AG08396 (cell line): ENCODE measurements around the gene SSH2.
"Not testable (repeated sequence)": the region's sequence is repeated elsewhere in the genome, so short reads cannot be mapped to it uniquely, and the experiment has no call there.

Source experiments
- DNase-seq: peaks from one replicate; pipeline ENCODE4 v3.0.0; 2012; ENCODE audit warnings: low spot score, mixed read lengths

SSH2 gene

DNA sequence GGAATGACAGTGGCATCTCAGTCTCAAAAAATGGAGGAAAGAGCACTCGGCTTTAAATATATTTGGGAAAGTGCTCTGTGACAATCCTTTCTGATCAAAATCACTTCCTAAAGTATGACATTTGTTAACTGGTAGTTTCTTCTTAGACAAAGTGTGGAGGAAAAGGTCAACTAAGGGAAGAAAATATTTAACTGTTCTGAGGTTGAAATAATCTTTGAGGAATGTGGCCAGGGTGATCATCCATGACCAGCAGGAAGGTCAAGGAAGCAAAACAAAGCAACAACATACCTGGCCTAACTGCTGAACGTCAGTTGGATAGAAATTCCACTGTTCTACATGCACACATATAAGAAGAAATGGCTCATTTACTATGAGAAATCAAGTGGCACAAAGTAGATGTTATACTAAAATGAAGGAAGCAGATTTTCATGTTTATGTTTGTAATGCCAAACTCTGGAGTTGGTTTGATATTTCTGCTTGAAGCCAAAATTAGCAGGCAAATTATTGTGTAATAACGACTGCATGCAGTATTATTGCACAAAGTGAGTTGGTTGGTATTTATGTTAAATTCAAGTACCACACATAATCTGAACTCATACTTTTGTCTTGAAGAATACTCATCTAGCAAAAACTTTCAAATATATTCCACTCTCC lies 220.0 kb downstream of the SSH2 start:
- peak; percentile 15 for DNase-seq

DNA sequence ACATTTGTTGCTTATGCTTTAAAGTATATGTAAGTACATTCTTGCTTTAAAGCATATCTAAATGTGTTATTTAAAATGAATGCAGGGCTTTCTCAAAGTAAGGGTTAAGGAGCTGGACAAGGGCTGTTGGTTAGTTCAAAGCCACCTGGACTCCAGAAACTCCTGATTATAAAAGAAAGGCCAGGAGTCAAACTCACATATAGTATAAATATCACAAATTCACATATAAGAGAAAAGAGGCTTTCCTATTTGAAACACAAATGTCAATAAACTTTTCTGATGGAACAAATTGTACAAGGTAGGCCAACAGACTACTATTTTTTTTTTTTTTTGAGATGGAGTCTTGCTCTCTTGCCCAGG lies 222.8 kb downstream of the SSH2 start:
- DNase-seq = no peak

DNA sequence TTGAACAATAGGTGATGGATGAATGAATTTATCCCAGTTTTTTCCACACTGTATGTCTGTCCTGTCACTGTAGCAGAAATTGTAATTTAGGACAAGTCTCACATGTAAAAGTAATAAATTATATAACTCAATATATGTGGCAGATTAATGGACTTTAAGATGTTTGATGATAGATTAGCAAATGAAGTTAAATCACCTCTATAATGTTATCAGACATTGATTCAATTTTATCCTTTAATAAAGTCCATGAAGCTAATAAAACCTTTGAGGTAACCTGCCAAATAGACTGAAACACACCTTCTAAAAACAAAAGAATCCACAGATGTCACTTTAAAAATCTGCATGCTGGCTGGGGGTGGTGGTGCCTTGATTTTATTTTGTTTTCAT lies 224.0 kb downstream of the SSH2 start:
- no peak for DNase-seq

DNA sequence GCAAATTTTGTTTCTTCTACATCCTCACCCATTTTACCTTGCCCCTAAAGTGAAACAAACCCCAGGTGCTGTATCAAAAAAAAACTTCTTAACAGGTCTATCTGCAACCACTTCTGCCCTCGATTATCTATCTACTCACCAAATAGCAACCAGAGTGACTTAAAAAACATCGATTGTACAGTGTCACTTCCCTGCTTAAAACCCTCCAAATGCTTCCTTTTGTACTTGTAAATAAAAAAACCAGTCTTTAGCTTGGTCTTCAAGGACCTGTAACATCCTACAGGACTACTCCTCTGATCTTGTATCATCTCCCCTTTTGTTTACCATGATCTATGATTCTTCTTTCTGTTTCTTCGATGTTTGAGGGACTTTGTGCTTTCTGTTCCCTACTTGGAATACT lies 224.6 kb downstream of the SSH2 start:
- DNase-seq = no peak

DNA sequence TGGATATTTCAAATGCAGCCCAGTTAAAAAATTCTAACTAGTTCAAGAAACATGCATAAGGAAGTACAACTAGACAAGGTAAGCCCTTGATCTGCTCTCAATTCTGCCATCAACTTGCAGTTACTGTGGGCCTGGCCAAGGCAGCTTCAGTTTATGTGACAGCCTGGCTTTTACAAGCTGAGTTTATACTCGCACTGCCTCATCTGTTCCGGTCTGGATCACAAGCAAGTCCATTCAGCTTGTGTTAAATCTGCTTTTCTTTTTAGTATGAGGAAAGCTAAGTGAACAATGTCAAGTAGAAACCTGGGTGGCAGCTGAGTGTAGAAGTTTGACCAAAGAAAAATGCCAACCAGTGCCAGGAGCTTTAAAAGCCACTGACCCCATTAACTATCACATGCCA lies 230.7 kb downstream of the SSH2 start:
- no peak for DNase-seq

DNA sequence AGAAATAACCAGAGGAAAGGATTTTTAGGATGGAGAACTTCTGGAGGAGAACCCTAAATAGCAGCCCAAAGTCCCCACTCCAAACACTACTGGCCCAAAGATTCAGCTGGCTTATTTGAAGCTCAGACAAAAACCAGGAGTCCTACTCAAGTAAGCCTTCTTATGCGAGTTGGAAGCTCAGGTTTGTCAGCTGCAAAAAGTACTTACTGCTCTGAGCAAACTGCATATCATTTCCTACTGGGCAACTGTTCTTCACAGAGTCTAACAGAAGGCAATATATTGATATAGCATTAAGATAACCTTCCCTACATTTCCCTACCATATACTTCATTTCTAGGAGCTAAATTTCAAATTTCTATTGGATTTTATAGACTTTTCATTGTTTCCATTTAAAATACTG lies 231.2 kb downstream of the SSH2 start:
- DNase-seq = no peak

DNA sequence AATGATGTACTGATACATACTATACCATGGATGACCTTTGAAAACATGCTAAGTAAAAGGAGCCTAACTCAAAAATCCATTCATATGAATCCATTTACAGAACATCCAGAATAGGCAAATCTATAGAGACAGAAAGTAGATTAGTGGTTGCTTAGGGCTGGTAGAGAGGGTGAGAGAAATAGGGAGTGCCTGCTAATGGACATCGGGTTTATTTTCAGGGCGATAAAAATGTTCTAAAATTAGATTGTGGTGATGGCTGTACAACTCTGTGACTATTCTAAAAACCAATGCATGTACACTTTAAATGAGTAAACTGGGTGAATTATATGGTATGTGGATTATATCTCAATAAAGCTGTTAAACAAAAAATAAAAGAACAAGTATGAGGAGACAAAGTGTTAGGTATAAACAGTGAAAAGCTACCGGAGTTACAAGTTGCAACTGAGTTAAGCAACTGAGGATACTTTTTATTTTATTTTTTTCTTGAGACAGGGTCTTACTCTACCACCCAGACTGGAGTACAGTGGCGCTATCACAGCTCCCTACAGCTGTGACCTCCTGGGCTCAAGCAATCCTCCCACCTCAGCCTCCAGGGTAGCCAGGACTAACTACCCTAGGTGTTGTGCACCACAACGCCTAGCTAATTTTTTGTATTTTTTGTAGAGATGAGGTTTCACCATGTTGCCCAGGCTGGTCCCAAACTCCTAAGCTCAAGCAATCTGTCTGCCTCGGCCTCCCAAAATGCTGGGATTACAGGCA lies 231.8 kb downstream of the SSH2 start:
- no peak for DNase-seq

DNA sequence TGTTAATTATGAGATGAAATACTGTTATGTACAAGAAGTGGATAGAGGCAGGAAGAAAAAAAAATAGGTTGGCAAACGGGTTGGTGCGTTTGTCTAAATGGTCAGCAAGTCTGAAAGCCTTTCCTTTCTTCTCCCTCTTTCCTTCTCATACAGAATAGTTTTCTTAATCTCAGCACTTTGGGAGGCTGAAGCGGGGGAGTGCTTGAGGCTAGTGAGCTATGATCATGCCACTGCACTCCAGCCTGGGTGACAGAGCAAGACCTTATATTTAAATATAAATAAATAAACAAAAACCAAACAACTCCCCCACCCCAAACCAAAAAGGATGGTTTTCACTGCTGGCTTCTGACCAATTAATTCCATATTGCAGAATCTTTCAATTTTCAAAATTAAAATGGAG lies 232.7 kb downstream of the SSH2 start:
- no peak for DNase-seq

DNA sequence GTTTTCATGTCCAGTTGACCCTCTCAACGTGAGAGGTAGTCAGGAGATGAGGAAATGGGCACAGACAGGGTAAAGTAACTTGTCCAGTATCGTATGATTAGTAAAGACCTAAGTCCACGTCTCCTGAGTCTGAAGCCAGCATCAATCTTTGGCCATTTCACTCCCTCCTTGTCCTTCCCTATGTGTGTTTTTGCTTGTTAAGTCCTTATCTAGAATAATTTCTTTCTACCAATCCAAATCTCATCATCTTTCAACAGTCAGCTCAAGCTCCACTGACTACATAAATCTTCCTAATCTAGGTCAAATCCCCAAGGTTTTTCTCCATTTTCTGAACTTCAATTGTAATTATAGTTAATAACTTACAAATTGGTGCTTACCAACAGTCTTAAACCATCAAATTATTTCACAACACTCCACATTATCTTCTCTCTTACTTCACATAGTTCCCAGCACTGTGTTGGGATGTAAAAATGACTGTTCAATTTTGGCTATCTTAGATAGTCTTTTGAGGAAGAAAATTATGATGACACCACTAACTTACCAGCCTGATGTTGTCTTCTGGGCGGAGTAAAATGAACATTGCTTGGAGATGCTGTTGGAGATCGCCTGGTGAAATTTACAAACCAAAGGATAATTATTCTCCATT lies 235.0 kb downstream of the SSH2 start:
- no peak for DNase-seq

DNA sequence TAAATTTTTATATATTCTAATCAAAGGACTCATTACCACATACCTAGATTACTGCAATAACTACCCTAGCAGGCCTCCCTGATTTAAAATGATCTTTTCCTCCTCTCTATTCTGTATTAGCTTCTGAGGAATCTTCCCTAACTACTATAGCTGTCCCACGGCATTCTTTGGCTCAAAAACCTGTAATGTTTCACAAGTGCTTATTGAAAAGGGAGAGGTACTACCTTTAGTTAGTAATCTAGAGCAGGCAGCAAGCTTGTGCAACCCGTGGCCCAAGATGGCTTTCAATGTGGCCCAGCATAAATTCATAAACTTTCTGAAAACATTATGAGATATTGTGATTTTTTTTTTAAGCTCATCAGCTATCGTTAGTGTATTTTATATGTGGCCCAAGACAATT lies 236.3 kb downstream of the SSH2 start:
- DNase-seq = no peak

DNA sequence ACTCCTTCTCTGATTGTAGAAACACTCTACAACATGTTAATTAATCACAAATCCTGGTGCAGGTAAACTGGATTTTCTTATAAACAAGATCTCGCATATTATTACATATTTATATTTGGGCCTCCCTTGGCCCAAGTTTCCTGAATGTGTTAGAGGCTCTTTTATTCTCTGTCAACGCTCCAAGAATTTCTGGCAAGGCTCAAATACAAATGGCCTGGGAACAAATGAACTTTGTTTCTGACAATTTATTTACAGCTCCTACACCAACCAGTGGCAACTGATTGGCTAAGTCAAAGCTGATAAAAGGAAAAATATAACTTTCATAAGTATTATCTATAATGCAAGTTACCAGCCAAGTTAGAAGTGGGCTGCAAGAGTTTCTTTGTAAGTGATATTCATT lies 242.4 kb downstream of the SSH2 start:
- DNase-seq = no peak

DNA sequence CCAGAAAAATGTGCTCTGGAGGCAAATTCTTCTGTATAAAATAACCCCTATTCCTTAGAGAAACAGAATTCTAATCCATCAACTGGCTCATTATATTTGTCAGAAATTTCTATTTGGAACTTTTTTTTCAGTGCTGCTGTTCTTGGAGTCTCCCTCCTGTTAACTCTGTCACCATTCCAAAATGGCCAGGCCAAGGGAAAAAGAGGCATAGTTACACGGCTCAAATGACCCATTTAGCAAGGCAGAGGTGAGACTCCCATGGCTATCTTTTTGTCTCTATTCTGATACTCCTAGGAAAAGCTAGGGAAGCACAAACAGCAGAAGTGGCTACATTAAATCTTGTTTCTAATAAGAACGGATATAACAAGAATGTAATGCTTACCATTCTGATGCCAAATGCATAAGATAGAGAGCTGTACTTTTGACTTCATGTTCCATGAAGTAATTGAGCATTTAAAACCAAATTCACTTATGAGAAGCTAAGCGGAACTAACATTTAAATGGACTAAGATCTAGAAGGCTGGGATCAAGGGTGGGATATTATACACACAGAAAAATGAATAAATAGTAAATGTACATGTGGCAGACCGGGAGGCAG lies 242.9 kb downstream of the SSH2 start:
- no peak for DNase-seq

DNA sequence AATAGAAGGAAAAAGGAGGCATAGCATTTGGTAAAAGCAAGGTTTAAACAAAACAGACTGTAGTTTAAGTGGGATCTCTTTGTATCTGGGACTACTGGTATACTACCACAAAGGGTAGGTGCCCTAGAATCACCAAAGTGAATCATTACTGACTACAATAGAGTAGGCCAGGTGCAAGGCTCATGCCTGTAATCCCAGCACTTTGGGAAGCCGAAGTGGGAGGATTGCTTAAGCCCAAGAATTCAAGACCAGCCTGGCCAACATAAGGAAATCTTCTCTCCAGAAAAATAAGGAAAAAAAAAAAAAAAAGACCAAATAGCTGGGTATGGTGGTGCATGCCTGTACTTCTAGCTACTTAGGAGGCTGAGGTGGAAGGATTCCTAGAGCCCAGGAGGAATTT lies 246.5 kb downstream of the SSH2 start:
- DNase-seq = no peak

DNA sequence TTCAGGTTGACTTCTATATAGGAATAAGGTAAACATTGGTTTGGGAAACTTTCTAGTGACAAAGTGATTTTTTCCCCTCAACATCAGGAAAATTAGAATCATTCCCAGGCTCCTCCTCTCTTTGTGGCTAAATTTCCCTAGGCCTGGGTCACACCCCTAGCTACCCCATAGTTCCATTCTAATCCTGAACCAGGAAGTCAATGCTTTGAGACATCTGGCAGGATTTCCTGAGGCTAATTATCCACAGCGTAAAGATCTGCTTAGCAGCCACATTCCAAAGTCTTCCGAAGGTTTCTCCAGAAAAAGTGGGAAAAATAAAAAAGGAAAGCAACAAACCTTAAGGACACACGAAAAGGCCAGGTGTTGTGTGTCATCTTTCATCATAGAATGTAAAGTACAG lies 247.0 kb downstream of the SSH2 start:
- no peak for DNase-seq

DNA sequence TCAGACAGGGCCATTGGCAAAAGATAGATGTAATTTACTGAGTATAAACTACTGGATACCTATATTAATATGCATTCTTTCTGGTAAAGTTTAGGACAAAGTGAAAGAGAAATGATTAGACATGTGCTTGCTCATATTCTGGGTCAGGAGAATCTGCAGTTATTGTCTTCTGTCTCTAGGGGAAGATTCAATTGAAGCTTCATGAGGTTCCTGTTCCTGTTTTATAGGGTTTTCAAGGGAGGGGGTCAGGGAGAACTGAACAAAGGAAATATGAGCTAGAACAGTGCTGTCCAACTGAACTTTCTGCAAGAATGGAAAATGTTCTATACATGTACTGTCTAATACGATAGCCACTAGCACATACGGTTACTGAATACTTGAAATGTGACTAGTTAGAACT lies 248.0 kb downstream of the SSH2 start:
- DNase-seq = no peak

DNA sequence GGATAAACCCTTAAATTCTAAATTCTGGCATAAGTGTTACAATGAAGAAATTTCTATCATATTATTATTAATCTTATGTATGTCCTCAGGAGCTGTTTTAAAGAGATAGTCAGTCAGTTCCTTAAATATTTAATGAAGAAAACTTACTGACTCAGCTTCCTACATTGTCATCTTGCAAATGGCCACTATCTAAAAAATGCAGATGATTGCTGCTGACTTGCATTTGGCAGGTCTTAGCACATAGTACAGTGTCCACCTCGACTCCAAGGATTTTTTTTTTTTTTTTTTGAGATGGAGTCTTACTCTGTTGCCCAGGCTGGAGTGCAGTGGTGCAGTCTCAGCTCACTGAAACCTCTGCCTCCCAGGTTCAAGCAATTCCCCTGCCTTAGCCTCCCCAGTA lies 252.2 kb downstream of the SSH2 start:
- DNase-seq = no peak

DNA sequence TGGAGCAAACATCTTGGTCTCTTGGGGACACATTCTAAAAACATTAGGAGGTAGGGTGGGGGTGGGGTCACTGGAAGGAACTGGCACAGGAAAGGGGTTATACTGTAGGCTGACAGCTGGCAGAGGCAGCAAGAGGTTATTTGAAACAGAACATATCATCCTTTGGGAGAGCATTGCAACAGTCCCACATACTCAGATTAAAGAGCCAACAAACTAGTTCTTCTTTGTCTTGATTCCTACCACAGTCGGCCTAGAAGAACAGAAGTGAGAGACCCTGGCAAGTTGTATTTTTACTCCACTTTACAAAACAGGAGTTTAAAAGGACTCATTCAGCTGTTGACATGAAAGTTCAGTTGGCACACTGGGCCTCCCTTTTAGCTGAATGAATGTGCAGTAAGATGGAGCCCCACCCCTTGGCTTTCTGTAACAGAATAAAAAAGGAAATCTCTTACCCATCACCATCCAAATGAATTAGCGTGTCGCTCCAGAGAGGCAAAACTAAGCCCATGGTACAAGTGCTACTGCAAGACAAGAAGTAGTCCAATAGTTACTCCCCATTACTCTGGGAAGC lies 252.7 kb downstream of the SSH2 start:
- no peak for DNase-seq

DNA sequence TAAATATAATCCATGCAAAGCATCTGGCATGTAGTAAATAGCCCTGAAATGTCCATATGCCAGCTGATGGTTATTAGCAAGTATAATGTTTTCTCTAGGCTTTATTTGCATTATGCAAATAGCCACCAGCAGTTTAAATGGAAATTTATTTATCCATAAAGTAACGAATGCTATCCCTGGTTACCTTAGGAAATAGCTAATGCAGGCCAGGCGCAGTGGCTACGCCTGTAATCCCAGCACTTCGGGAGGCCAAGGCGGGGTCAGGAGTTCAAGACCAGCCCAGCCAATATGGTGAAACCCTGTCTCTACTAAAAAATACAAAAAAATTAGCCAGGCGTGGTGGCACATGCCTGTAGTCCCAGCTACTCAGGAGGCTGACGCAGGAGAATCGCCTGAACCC lies 254.1 kb downstream of the SSH2 start:
- DNase-seq = not testable (repeated sequence)

DNA sequence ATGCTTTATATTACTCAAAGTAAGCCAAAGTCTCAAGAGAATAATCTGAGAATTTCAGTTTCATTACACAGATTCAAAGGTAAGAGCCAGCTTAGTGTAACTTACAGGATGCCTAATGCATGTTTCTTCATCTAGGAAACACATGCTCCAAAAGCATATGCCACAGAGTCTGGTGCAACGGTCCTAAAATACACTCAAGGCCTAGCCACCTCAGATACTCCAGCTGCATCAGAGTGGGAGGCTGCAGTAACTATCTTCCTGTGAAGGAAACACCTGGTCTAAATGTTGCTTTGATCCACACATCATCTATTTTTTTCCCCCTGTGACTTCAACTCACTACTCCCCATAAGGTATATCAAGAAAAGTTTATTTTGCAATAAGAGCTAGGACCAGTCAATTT lies 255.7 kb downstream of the SSH2 start:
- no peak for DNase-seq

DNA sequence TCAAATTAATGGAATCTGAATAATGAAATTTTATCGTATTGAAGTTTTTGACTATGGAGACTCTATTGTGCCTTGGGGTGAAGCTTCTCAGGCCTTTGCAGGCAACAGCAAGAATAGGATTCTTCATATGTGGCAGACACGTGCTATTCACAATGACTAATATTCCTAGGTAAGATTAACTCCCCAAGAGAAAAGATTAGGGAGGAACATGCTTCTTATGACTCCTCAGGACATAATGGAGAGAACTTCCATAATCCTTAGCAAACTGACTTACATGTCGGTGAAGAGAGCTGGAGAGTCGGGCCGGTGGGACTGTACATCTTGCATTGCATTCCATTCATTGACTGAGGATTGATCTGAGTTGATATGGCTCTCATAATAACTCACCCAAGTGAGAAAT lies 258.4 kb downstream of the SSH2 start:
- DNase-seq = no peak

DNA sequence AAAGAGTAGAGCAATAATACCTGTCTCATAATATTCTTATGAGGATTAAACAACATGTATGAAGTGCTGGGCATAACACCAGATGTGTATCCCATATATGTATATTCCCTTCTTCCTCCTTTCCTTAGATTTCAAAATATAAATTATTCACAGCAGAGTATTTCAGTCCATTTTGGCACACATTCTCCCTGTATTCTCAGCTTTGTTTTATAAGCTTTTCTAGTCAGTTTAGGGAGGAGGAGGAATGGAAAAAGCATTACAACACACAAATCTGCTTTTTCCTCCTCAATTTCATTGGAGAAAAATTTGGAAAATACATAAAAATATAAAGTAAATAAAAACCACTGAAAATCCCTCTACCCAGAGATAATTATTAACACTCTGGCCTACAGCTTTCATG lies 260.8 kb downstream of the SSH2 start:
- no peak for DNase-seq

DNA sequence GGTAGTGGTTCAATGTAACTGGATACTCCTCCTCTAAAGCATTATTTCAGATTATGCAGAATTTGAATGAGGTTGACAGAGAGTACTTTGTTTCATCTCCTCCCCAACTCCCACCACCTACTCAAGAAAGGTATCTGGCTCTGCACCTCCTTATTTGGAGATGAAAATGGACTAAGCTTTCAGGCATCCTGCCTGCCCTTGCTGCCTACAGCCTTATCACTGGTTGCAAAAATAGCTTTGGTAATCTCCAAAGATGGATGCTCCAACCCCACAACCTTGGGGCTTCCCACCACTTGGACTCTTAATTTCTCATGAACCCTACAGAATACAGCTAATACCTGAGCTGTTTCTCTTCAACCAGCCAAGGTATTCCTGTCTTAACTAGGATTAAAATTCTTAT lies 262.1 kb downstream of the SSH2 start:
- no peak for DNase-seq

DNA sequence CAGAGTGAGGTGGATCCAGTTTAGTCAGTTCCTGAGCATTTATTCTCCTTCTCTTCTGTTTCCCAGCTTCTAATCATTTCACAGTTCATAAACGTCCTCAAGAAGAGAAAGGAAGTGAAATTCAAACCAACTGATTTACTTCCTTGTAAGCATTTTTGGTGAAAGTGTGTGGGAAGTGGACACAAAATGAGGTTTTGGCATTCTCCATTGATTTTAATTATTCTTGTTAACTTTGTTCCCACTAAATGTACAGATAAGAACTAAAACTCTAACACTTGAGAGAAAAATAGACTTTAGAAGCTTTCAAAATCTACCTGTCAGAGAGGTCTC lies 264.6 kb downstream of the SSH2 start:
- DNase-seq = no peak
